ENCODE data around the gene OPN3. TPM values are rescaled to one million over a fixed set of nuclear protein-coding genes. Genes with fewer than 3 reads are reported as not detected.
"Not testable (repeated sequence)": the region's sequence is repeated elsewhere in the genome, so short reads cannot be mapped to it uniquely, and the experiment has no call there.

The OPN3 gene
- total RNA-seq (2014; rRNA removed; shearing (Covaris generic)) (10.2 and 15.2 TPM in 2 replicates), polyA plus RNA-seq (2016; fragmentation: Nextera tagmentation; extraction: Ambion mirVana) (12.3 and 14.0 TPM in 2 replicates)

- Histone ChIP-seq H2AFZ (peak within 1 kb of the TSS; percentile 91), H3K9me2 (ENCODE audit: insufficient read depth) (no peaks in the 10 kb centered on the region), H3K9ac (peak within 1 kb of the TSS; percentile 70), H3K27me3 (replicated peaks; ENCODE audit: insufficient read depth) (no peaks in the 10 kb centered on the region), H3K4me1 (ENCODE audit: insufficient read depth) (peaks cover 32% of the 10 kb centered on the region), H3F3A (ENCODE audit: insufficient read depth) (peaks cover 12% of the 10 kb centered on the region), H3K4me3 (peak within 1 kb of the TSS; percentile 84), H3K36me3 (ENCODE audit: low read depth) (peaks cover 3% of the 10 kb centered on the region; the same call in 1 of the 2 replicates), H3K4me2 (ENCODE audit: unreplicated experiment) (peak within 1 kb of the TSS; percentile 93), H3K9me3 (ENCODE audit: low read depth) (no peaks in the 10 kb centered on the region), H3K27ac (no peak within 1 kb of the TSS), H3K79me2 (ENCODE audit: insufficient read depth) (peaks cover 33% of the 10 kb centered on the region), H4K20me1 (ENCODE audit: insufficient read depth) (no peaks in the 10 kb centered on the region)
- peak; percentile 94 for DNase-seq
- TF ChIP-seq EZH2phosphoT487 (IDR thresholded peaks at IDR 0.05; ENCODE audit: insufficient read depth, low read depth): no peak
- no peak for TF ChIP-seq EZH2 (IDR thresholded peaks at IDR 0.05; ENCODE audit: insufficient read depth, poor library complexity, severe bottlenecking)
- 8 to 29% methylated on average over 17 to 63 of the region's 81 CpGs for WGBS, 2 experiments (ENCODE audit: low coverage in 1 of 2, low lambda C conversion rate in 2 of 2, missing lambda C conversion rate in 2 of 2)
- in situ Hi-C loops (cut with MboI): no loop called here
Observed at GRCh38 chr1:241640149-241640866, at the start of gene OPN3, which contains the start of gene CHML. Gene OPN3, minus strand, starts transcription at chr1:241640369. Its CDS starts 115 bp downstream, at chr1:241640254. Gene CHML, minus strand, starts transcription at chr1:241640369. Its CDS starts 4,603 bp downstream, at chr1:241635766.

- TF ChIP-seq EZH2 (IDR thresholded peaks at IDR 0.05; ENCODE audit: insufficient read depth, poor library complexity, severe bottlenecking) (no peak), EZH2phosphoT487 (IDR thresholded peaks at IDR 0.05; ENCODE audit: insufficient read depth, low read depth) (no peak)
- Histone ChIP-seq H3K9ac (no peak overlapping the region), H3K9me3 (ENCODE audit: low read depth) (no peaks in the 10 kb centered on the region), H3K4me1 (ENCODE audit: insufficient read depth) (no peaks in the 10 kb centered on the region), H3K9me2 (ENCODE audit: insufficient read depth) (no peaks in the 10 kb centered on the region), H2AFZ (no peak overlapping the region), H3K79me2 (ENCODE audit: insufficient read depth) (no peaks in the 10 kb centered on the region), H3K27ac (no peak overlapping the region), H3F3A (ENCODE audit: insufficient read depth) (no peaks in the 10 kb centered on the region), H3K36me3 (ENCODE audit: low read depth) (no peaks in the 10 kb centered on the region), H3K4me3 (no peak overlapping the region), H3K4me2 (ENCODE audit: unreplicated experiment) (no peak overlapping the region), H3K27me3 (replicated peaks; ENCODE audit: insufficient read depth) (no peaks in the 10 kb centered on the region), H4K20me1 (ENCODE audit: insufficient read depth) (no peaks in the 10 kb centered on the region)
- in situ Hi-C loops (cut with MboI): no loop called here
- 73 to 77% methylated on average over 2 of the region's 2 CpGs for WGBS, 2 experiments (ENCODE audit: low coverage in 1 of 2, low lambda C conversion rate in 2 of 2, missing lambda C conversion rate in 2 of 2)
- no peak for DNase-seq
Observed at GRCh38 chr1:241688940-241689368, 48.8 kb upstream of the OPN3 start.

- 89 to 97% methylated on average over 1 of the region's 1 CpG for WGBS, 2 experiments (ENCODE audit: low coverage in 1 of 2, low lambda C conversion rate in 2 of 2, missing lambda C conversion rate in 2 of 2)
- H3K79me2 ChIP-seq (ENCODE audit: insufficient read depth): no peaks in the 10 kb centered on the region
Observed at GRCh38 chr1:241684108-241684507, 43.9 kb upstream of the OPN3 start.

GRCh38 chr1:241682921-241683320 lies 42.8 kb upstream of the OPN3 start:
- H3K9me2 ChIP-seq (ENCODE audit: insufficient read depth): no peaks in the 10 kb centered on the region
- no peak for DNase-seq
- H3K4me3 ChIP-seq: no peak overlapping the region
- no peaks in the 10 kb centered on the region for H3K4me1 ChIP-seq (ENCODE audit: insufficient read depth)
- no peaks in the 10 kb centered on the region for H3K9me3 ChIP-seq (ENCODE audit: low read depth)
- H3K4me2 ChIP-seq (ENCODE audit: unreplicated experiment): no peak overlapping the region
- H3K27ac ChIP-seq: no peak overlapping the region
- in situ Hi-C loops (cut with MboI): no loop called here
- 79 to 88% methylated on average over 2 of the region's 2 CpGs for WGBS, 2 experiments (ENCODE audit: low coverage in 1 of 2, low lambda C conversion rate in 2 of 2, missing lambda C conversion rate in 2 of 2)
- no peaks in the 10 kb centered on the region for H3K36me3 ChIP-seq (ENCODE audit: low read depth)
- no peaks in the 10 kb centered on the region for H4K20me1 ChIP-seq (ENCODE audit: insufficient read depth)
- no peak overlapping the region for H2AFZ ChIP-seq
- TF ChIP-seq EZH2phosphoT487 (IDR thresholded peaks at IDR 0.05; ENCODE audit: insufficient read depth, low read depth) (no peak), EZH2 (IDR thresholded peaks at IDR 0.05; ENCODE audit: insufficient read depth, poor library complexity, severe bottlenecking) (no peak)
- H3K9ac ChIP-seq: no peak overlapping the region
- no peaks in the 10 kb centered on the region; the same call in 1 of the 2 replicates for H3K27me3 ChIP-seq (replicated peaks; ENCODE audit: insufficient read depth)
- H3K79me2 ChIP-seq (ENCODE audit: insufficient read depth): no peaks in the 10 kb centered on the region
- no peaks in the 10 kb centered on the region for H3F3A ChIP-seq (ENCODE audit: insufficient read depth)

More at GRCh38 chr1:241684108-241684507, 43.9 kb upstream of the OPN3 start:
- in situ Hi-C loops (cut with MboI): no loop called here
- no peak for DNase-seq
- H3K9me2 ChIP-seq (ENCODE audit: insufficient read depth): no peaks in the 10 kb centered on the region
- no peaks in the 10 kb centered on the region for H3K36me3 ChIP-seq (ENCODE audit: low read depth)
- H3K9me3 ChIP-seq (ENCODE audit: low read depth): no peaks in the 10 kb centered on the region
- no peak overlapping the region for H3K4me2 ChIP-seq (ENCODE audit: unreplicated experiment)
- H3K27ac ChIP-seq: no peak overlapping the region
- no peaks in the 10 kb centered on the region; the same call in 1 of the 2 replicates for H3K27me3 ChIP-seq (replicated peaks; ENCODE audit: insufficient read depth)
- no peak overlapping the region for H3K9ac ChIP-seq
- no peaks in the 10 kb centered on the region for H4K20me1 ChIP-seq (ENCODE audit: insufficient read depth)
- no peaks in the 10 kb centered on the region for H3F3A ChIP-seq (ENCODE audit: insufficient read depth)
- H3K4me3 ChIP-seq: no peak overlapping the region
- TF ChIP-seq EZH2 (IDR thresholded peaks at IDR 0.05; ENCODE audit: insufficient read depth, poor library complexity, severe bottlenecking) (no peak), EZH2phosphoT487 (IDR thresholded peaks at IDR 0.05; ENCODE audit: insufficient read depth, low read depth) (no peak)
- H2AFZ ChIP-seq: no peak overlapping the region
- H3K4me1 ChIP-seq (ENCODE audit: insufficient read depth): no peaks in the 10 kb centered on the region

GRCh38 chr1:241681861-241682448 lies 41.8 kb upstream of the OPN3 start:
- H3K4me3 ChIP-seq; DNase-seq; in situ Hi-C loops (cut with MboI); H3K79me2 ChIP-seq (ENCODE audit: insufficient read depth); H4K20me1 ChIP-seq (ENCODE audit: insufficient read depth); H3K4me2 ChIP-seq (ENCODE audit: unreplicated experiment); H3K9ac ChIP-seq; H3F3A ChIP-seq (ENCODE audit: insufficient read depth); H3K4me1 ChIP-seq (ENCODE audit: insufficient read depth); H3K36me3 ChIP-seq (ENCODE audit: low read depth); H3K9me3 ChIP-seq (ENCODE audit: low read depth); H2AFZ ChIP-seq; H3K27me3 ChIP-seq (replicated peaks; ENCODE audit: insufficient read depth); H3K27ac ChIP-seq; H3K9me2 ChIP-seq (ENCODE audit: insufficient read depth): not testable (repeated sequence)
- WGBS, 2 experiments (ENCODE audit: low coverage in 1 of 2, low lambda C conversion rate in 2 of 2, missing lambda C conversion rate in 2 of 2): 56 to 58% methylated on average over 4 of the region's 4 CpGs
